Measurements from ENCODE around the gene CD34. TPM values are rescaled to one million over a fixed set of nuclear protein-coding genes. Genes with fewer than 3 reads are reported as not detected.
"Not testable (repeated sequence)": the region's sequence is repeated elsewhere in the genome, so short reads cannot be mapped to it uniquely, and the experiment has no call there.

Gene CD34
- total RNA-seq, 3 donors from 2014 or later = 7.7 to 26.9 (median 9.7) TPM

GRCh38 chr1:207950750-207951149 is 39.8 kb upstream of the CD34 start:
- H3K4me1 ChIP-seq (ENCODE audit: low read depth) = no peaks in the 10 kb centered on the region
- intact Hi-C loops (cut with DNase I, micrococcal nuclease) = no loop called here
- DNase-seq = no peak
- no peak for TF ChIP-seq CTCF (IDR thresholded peaks at IDR 0.05)
- H3K9me3 ChIP-seq = no peaks in the 10 kb centered on the region
- H3K4me3 ChIP-seq = no peak overlapping the region
- ATAC-seq = no peak
- H3K36me3 ChIP-seq (ENCODE audit: low read depth) = no peaks in the 10 kb centered on the region

GRCh38 chr1:207949571-207950195 is 38.8 kb upstream of the CD34 start:
- DNase-seq (no peak), ATAC-seq (no peak)
- no peak overlapping the region for H3K4me3 ChIP-seq
- no peaks in the 10 kb centered on the region for H3K9me3 ChIP-seq
- no peak for TF ChIP-seq CTCF (IDR thresholded peaks at IDR 0.05)
- no peaks in the 10 kb centered on the region for H3K4me1 ChIP-seq (ENCODE audit: low read depth)
- intact Hi-C loops (cut with DNase I, micrococcal nuclease) = no loop called here
- H3K36me3 ChIP-seq (ENCODE audit: low read depth) = no peaks in the 10 kb centered on the region

GRCh38 chr1:207948536-207949250 is 37.8 kb upstream of the CD34 start:
- Histone ChIP-seq H3K4me1 (ENCODE audit: low read depth) (no peaks in the 10 kb centered on the region), H3K36me3 (ENCODE audit: low read depth) (no peaks in the 10 kb centered on the region), H3K9me3 (no peaks in the 10 kb centered on the region), H3K4me3 (no peak overlapping the region)
- intact Hi-C loops (cut with DNase I, micrococcal nuclease) = no loop called here
- ATAC-seq = no peak
- DNase-seq = no peak
- TF ChIP-seq CTCF (IDR thresholded peaks at IDR 0.05) = no peak

- H3K36me3 ChIP-seq (ENCODE audit: low read depth) = no peaks in the 10 kb centered on the region
- intact Hi-C loops (cut with DNase I, micrococcal nuclease) = no loop called here
- no peak for ATAC-seq
- H3K4me1 ChIP-seq (ENCODE audit: low read depth) = no peaks in the 10 kb centered on the region
- no peak overlapping the region for H3K4me3 ChIP-seq
- H3K9me3 ChIP-seq = no peaks in the 10 kb centered on the region
- no peak for DNase-seq
- no peak for TF ChIP-seq CTCF (IDR thresholded peaks at IDR 0.05)
Observed at GRCh38 chr1:207946756-207947155, 35.8 kb upstream of the CD34 start.

GRCh38 chr1:207944571-207944970 is 33.6 kb upstream of the CD34 start:
- Histone ChIP-seq H3K4me3 (no peak overlapping the region), H3K4me1 (ENCODE audit: low read depth) (no peaks in the 10 kb centered on the region), H3K36me3 (ENCODE audit: low read depth) (no peaks in the 10 kb centered on the region), H3K9me3 (no peaks in the 10 kb centered on the region)
- ATAC-seq = no peak
- intact Hi-C loops (cut with DNase I, micrococcal nuclease) = no loop called here
- no peak for TF ChIP-seq CTCF (IDR thresholded peaks at IDR 0.05)
- DNase-seq = no peak

- ATAC-seq; H3K36me3 ChIP-seq (ENCODE audit: low read depth); intact Hi-C loops (cut with DNase I, micrococcal nuclease); H3K4me3 ChIP-seq; DNase-seq; H3K9me3 ChIP-seq; H3K4me1 ChIP-seq (ENCODE audit: low read depth): not testable (repeated sequence)
Observed at GRCh38 chr1:207942337-207942741, 31.4 kb upstream of the CD34 start.

All from mucosa of descending colon (tissue), 3 donors.